Endothelial cell of umbilical vein (primary cell): ENCODE measurements around the gene STXBP2.

Experiments used
- EZH2 ChIP-seq: IDR thresholded peaks from 2 replicates; pipeline ENCODE4 v1.6.1; 2012; ENCODE audit warnings: borderline replicate concordance, low read depth, mild to moderate bottlenecking, moderate library complexity, low read length, inconsistent platforms; ENCODE audit not compliant: severe bottlenecking
- POLR2A ChIP-seq: IDR thresholded peaks from 2 replicates; pipeline ENCODE4 v1.6.1; 2012; ENCODE audit warnings: low read depth, mild to moderate bottlenecking, control low read depth, low read length
- POLR2AphosphoS5 ChIP-seq: IDR thresholded peaks from 2 replicates; pipeline ENCODE4 v1.6.1; 2012; ENCODE audit warnings: low read depth, mild to moderate bottlenecking, control low read depth, low read length, moderate library complexity; ENCODE audit not compliant: insufficient read depth
- TF ChIP-seq, protein P1 (sequence below), 2 donors: IDR thresholded peaks; 1 replicate in 1 of 2; 2 replicates in 1 of 2; pipeline ENCODE4 v1.5.1; 2011; ENCODE audit warnings: low read length in 2 of 2, mild to moderate bottlenecking in 2 of 2, moderate library complexity in 2 of 2, control low read depth in 1 of 2, inconsistent platforms in 1 of 2, low read depth in 1 of 2; ENCODE audit not compliant: insufficient read depth in 1 of 2; ENCODE audit errors: extremely low read depth in 1 of 2
- TF ChIP-seq, protein P2 (sequence below): IDR thresholded peaks from 2 replicates; pipeline ENCODE4 v1.6.1; 2011; ENCODE audit not compliant: insufficient read depth, insufficient read length

GRCh38 chr19:7643031-7643415, 6.1 kb downstream of the STXBP2 start:
- TF ChIP-seq, protein P1, sequence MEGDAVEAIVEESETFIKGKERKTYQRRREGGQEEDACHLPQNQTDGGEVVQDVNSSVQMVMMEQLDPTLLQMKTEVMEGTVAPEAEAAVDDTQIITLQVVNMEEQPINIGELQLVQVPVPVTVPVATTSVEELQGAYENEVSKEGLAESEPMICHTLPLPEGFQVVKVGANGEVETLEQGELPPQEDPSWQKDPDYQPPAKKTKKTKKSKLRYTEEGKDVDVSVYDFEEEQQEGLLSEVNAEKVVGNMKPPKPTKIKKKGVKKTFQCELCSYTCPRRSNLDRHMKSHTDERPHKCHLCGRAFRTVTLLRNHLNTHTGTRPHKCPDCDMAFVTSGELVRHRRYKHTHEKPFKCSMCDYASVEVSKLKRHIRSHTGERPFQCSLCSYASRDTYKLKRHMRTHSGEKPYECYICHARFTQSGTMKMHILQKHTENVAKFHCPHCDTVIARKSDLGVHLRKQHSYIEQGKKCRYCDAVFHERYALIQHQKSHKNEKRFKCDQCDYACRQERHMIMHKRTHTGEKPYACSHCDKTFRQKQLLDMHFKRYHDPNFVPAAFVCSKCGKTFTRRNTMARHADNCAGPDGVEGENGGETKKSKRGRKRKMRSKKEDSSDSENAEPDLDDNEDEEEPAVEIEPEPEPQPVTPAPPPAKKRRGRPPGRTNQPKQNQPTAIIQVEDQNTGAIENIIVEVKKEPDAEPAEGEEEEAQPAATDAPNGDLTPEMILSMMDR (IDR thresholded peaks at IDR 0.05; ENCODE audit: extremely low read depth in 1 of 2, insufficient read depth in 1 of 2, low read depth in 1 of 2, low read length in 2 of 2): no peak
- TF ChIP-seq POLR2AphosphoS5: no peak
- TF ChIP-seq POLR2A: no peak
- TF ChIP-seq EZH2: no peak
- TF ChIP-seq, protein P2, sequence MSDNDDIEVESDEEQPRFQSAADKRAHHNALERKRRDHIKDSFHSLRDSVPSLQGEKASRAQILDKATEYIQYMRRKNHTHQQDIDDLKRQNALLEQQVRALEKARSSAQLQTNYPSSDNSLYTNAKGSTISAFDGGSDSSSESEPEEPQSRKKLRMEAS: no peak
